GM19239 (cell line): ENCODE measurements around the gene MYLIP.
A peak's percentile ranks its signal among the peaks of the same experiment; 100 is the strongest.
"Not testable (repeated sequence)": the region's sequence is repeated elsewhere in the genome, so short reads cannot be mapped to it uniquely, and the experiment has no call there.

ENCODE experiments used
- DNase-seq: peaks from one replicate; pipeline ENCODE4 v3.0.0; 2011; ENCODE audit warnings: low spot score; ENCODE audit not compliant: insufficient read length
- FAIRE-seq: peaks from 2 replicates; lab custom pipeline; 2011; peaks lifted over from hg19 to GRCh38; lab: Jason Lieb, UNC

MYLIP gene

DNA sequence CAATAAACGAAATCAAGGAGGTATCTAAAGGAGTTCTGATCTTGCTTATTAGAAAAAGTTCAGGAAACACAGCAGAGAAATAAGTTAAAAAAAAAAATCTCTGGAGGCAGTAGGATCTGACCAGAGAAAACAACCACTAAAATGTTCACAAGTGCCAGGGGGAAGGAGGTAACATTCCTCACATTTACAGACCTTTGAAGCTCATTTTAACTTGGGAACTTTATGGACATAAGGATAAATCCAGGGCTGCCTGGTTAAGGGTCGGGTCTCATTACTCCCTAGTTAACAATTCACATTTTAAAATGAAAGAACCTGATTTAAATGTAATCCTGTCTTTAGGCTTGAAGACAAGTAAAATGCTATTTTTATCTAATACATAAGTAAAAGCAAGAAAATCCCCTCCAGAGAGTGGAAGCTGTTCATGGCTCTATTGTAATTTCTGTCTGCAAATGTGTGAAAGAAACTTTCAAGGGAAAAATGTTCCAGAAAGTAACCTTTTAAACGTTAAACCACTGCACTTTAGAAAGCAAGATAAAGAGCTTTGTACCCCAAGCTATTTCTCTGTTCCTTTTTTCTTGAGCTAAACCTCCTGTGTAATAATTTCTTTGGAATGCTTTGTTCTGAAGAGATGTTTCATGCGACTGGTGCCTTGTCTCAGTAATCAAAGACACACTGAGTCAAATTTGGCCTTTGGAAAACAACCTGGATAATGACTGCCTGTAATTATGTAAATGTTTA is 38.2 kb downstream of the MYLIP start:
- no peak for DNase-seq
- peak; percentile 81 for FAIRE-seq

DNA sequence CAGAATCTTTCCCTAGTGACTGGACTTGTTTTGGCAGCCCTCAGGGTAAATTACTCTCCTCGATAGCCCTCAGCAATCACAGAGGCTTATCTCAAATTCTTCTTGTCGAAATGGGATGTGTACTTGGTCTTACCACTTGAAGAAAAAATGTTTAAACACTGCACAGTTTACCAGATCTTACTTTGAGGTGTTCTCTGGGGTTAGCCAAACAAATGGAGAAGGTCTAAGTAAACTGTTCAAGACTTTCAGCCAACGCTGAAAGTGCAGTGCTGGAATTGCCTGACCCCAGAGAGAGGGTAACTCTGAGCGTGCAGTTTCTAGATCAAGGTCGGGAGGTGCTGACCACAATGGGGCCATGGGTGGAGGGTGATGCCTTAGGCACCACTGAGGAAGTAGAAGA is 39.2 kb downstream of the MYLIP start:
- DNase-seq (no peak), FAIRE-seq (peak; percentile 86)

DNA sequence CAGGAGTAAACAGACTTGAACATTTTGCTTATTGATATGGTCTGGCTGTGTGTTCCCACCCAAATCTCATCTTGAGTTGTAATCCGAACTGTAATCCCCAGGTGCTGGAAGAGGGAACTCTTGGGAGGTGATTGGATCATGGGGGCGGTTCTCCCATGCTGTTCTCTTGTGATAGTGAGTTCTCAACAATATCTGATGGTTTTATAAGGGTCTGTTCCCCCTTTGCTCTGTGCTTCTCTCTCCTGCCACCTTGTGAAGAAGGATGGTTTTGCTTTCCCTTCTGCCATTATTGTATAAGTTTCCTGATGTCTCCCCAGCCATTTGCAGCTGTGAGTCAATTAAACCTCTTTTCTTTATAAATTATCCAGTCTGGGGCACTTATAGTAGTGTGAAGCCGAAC is 40.0 kb downstream of the MYLIP start:
- no peak for DNase-seq
- FAIRE-seq, result peak; percentile 92

DNA sequence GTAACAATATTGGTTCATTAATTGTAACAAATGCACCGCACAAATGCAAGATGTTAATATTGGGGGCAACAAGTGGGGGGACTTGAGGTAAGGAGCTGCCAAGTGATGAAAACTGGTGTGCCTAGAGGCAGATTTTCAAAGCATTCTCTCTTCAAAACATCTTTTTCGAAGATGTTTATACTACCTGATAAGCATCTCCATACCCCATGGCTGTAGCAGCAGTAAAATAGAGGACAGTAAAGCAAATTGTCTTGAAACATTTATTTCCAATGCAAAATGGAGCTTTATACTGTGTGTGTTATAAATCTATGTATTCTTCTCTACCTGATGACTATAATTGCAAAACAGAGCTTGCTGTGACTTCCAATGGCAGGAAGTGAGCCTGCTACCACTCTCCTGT is 42.5 kb downstream of the MYLIP start:
- no peak for DNase-seq

DNA sequence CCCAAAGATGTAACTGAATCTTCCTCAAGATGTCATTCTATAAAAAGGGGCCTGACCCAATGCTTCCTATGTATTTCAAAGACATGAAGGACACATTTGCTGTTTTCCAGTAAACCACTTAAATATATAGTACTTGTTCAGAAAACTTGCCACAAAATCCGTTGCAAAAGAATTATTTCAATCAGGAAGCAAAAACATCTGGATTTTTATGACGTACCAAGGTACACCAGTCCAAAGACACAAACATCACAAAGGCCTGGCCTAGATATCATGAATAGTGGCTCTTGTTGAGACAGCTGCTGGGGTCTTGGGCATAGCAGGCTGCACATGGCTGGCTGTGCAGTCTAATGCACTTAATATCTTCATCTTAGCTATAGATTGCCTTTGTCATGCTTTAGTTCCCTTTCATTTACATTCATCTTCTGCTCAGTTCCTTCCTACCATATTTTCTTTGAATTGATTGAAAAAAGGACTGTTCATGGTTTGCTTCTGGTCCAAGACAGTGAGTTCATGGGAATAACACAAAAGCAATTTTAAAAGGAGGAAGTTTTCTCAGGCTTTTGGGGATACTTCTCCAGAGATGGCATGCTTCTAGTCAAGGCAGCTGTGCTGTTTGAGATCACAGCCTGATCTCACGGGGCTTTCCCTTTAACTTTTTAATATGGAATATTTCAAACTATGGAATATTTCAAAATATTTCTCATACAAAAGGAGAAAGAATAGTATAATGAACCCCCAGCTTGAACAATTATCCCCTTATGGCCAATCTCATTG is 44.5 kb downstream of the MYLIP start:
- no peak for DNase-seq
- no peak for FAIRE-seq

More for the DNA sequence above, 42.5 kb downstream of the MYLIP start:
- FAIRE-seq, result no peak

DNA sequence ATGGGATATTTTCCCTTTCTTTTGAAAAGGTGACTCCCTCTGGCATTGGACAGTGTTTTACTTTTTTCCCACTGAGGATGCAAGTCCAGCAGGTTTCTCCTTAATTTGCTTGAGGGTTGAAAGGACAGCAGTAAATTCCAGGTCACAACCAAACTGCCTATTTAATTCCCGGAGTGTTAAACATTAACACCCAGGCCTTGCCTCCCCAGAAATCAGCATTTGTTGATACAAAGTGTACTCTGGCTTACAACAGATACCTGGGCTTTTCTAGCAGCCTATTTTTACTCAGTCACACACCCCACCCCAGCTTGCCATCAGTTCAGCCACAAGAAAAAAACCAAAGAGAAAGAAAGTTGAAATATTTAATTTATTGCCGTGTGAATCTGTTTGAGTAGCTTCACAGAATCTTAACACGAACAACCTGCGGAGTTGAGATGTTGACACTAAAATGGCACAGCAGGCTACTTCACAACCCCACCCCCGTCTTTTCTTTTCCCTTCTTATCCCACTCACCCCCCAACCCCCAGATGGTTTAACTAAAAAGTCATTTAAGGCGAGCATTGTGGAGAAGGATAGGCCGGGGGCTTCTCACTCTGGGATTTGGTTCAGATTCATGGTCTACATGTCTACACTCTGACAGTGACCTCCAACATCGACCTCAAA is 45.7 kb downstream of the MYLIP start:
- FAIRE-seq, result no peak
- DNase-seq, result no peak

DNA sequence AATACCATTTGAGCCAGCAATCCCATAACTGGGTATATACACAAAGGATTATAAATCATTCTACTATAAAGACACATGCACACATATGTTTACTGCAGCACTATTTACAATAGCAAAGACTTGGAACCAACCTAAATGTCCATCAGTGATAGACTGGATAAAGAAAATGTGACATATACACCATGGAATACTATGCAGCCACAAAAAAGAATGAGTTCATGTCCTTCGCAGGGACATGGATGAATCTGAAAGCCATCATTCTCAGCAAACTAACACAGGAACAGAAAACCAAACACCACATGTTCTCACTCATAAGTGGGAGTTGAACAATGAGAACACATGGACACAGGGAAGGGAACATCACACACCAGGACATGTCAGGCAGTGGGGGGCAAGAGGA is 47.7 kb downstream of the MYLIP start:
- FAIRE-seq, DNase-seq: not testable (repeated sequence)

DNA sequence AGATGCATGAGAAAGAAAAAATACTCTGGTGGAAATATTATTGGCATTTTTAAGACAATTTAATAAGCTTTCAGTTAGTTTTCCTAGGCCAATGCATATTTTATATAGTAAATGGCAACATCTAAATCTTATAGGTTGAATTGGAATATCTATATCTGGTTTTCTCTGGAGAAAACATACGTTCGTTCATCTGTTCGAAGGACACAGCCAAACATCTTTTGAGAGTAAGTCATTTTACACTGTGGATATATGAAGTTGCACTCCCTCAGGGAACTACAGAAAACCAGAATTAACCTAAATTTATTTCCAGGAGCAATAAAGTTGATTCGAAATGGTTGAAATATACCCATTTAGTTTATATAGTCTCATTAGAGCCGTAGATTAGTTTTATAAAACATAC is 49.0 kb downstream of the MYLIP start:
- FAIRE-seq, result no peak
- no peak for DNase-seq

DNA sequence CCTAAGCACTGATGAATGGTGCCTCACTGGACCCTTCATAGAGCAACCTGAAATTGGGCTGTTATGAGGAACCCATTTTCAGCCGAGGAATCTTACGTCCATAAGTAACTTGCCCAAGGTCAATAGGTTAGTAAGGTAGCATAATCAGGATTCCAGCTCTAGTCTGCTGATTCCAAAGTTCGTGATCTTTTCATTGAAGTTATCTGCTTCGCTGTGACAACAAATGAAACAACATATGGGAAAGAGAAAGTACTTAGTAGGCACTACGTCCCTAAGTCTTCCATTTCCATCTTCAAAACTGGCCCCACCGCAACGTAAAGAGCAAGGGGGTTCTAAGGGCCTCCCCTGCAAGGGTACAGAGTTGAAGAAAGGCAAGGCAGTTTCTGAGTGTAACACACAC is 49.5 kb downstream of the MYLIP start:
- no peak for DNase-seq

DNA sequence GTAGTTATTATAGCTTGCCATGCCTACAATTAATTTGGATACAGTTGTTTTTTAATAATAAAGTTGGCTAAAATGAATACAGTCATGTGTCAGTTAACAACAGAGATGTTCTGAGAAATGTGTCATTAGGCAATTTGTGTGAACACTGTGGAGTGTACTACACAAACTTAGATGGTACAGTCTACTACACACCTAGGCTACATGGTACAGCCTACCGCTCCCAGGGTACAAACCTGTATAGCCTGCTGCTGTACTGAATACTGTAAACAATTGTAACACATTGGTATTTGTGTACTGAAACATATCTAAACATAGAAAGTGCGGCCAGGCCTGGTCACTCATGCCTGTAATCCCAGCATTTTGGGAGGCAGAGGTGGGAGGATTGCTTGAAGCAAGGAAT is 50.2 kb downstream of the MYLIP start:
- DNase-seq (no peak), FAIRE-seq (no peak)

More for the DNA sequence above, 49.5 kb downstream of the MYLIP start:
- FAIRE-seq, result no peak

DNA sequence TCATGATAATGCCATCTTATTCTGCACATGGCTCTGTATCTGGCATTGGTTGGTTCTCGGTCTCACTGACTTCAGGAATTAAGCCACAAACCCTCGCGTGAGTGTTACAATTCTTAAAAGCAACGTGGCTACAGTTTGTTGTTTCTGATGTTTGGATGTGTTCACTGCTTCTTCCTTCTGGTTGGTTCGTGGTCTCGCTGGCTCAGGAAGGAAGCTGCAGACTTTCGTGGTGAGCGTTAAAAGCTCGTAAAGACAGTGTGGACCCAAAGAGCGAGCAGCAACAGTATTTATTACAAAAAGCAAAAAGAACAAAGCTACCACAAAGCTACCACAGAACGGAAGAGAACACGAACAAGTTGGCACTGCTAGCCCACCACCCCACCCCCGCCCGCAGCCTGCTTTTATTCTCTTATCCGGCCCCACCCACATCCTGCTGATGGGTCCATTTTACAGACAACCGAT is 51.1 kb downstream of the MYLIP start:
- FAIRE-seq (no peak), DNase-seq (no peak)

DNA sequence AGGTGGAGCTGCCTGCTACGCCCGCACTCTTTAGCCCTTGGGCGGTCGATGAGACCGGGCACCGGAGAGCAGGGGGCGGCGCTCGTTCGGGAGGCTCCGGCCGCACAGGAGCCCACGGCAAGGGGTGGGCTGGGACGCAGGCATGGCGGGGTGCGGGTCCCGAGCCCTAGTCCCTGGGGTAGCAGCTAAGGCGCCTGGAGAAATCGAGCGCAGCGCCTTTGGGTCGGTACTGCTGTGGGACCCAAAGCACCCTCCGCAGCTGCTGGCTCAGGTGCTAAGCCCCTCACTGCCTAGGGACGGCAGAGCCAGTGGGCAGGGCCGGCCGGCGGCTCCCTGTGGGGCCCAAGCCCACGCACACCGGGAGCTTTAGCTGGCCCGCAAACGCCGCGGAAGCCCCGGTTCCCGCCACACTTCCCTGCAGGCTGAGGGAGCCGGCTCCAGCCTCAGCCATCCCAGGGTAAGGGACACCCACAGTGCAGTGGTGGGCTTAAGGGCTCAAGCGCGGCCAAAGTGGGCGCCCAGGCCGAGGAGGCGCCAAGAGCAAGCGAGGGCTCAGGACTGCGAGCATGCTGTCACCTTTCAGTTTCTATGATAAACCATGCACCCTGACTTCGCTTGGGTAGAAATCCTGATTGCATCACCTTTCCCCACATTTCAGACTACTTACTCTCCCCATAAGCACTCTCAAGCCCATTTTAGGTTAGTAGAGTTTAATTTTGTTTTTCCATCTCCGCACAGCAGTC is 52.0 kb downstream of the MYLIP start:
- no peak for DNase-seq
- FAIRE-seq, result no peak

DNA sequence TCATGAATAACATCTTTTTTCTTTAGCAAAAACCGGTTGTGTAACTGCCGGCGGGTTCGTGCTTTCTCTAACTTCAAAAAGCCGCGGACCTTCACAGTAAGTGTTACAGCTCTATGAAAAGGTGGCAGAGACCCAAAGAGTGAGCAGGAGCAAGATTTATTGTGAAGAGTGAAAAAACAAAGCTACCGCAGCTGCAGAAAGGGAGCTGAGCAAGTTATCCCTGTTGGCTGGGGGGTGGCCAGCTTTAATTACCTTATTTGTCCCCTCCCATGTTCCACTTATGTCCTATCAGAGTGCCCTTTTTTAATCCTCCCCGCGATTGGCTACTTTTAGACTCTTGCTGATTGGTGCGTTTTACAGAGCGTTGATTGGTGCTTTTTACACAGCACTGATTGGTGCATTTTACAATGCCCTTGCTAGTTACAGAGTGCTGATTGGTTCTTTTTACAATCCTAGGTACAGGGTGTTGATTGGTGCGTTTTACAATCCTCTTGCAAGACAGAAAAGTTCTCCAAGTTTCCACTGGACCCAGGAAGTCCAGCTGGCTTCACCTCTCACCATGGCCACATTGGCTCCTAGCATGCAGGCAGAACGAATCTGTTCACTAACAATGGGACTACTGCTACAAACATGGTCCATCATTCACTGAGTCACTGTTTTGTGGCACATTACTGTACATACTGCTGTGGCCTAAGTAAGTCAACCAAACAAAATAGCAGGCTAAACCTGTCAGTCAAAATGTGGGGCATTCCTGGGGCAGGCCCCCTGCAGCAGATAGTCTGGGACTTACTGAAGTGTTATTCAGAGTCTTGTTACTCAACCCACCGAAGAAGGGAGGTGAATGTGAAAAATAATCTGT is 52.8 kb downstream of the MYLIP start:
- FAIRE-seq, result no peak

DNA sequence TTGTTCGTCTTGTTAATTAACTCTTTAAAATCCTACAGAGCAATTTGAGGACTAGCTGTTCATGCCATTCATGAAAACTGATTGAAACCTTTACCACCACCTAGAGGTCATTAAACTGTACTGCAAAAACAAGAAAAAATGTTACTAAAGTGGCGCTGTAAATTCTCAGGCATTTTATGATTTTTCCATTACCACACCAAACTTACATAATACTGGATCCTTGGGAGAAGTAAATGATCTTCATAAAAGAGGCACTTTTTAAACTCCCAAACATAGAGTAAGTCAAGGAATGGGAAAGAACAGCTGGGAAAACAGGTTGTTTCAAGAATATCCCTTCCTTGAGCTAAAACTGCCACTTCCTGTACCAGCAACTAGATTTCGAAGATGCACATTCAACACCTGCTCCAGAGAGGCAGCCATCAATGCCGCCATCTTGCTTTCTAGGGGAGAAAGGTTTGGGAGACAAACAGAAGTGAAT is 54.3 kb downstream of the MYLIP start:
- DNase-seq, result no peak
- FAIRE-seq, result peak; percentile 93

More for the DNA sequence above, 52.8 kb downstream of the MYLIP start:
- no peak for DNase-seq

DNA sequence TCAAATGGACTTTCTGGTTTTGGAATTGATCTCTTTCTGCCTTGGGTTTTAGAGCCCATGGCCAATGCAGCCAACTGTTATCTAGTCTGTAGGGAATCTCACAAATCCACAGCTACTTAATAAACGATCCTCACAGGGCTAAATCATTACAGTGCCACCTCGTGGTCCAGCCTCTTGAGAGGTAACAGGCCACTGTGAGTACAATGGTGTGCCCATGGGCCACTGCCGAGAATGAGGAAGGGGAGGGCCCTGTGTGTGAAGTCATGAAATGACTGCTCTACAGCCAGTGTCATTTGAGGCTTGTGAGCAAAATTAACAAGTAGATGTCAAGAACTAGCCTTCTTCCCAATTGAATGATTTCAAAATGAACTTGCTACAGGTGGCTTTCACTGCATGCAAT is 55.2 kb downstream of the MYLIP start:
- FAIRE-seq (peak; percentile 4), DNase-seq (no peak)

DNA sequence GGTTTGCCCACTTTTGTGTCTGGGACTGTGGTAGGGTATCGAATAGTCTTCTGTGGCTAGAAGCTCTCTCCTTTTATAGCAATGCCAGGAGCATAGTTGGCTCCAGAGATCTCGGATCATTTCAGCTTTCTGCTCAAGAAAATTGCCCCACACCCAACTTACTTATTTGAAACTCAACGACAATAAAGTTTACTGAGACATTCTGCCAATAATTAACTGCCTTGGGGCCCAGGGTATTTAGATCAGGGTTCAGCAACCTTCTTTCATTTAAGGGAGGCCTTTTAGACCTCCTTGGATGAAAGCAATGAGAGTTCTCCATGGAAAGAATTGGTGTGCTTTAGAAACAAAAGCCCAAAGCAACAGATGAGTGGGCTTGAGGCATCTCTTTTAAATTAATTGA is 55.7 kb downstream of the MYLIP start:
- FAIRE-seq (no peak), DNase-seq (no peak)

DNA sequence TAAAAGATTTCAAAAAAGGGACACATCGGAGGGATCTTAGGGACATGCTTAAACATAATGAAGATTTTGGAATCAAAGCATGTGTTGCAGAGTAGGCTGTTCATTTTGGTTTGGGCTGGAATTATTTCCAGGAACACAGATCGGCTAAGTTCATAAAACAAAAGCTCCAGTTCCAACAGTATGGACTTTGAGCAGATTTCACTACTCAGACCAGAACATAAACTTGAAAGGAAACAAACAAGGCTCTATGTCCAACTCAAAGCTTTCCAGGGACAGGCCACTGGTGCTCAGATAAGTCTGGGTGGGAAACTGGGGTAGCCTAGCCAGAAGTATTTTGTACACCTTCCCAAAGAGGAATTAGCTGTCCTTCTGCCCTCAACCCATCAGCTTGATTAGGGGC is 58.3 kb downstream of the MYLIP start:
- DNase-seq (no peak), FAIRE-seq (no peak)

DNA sequence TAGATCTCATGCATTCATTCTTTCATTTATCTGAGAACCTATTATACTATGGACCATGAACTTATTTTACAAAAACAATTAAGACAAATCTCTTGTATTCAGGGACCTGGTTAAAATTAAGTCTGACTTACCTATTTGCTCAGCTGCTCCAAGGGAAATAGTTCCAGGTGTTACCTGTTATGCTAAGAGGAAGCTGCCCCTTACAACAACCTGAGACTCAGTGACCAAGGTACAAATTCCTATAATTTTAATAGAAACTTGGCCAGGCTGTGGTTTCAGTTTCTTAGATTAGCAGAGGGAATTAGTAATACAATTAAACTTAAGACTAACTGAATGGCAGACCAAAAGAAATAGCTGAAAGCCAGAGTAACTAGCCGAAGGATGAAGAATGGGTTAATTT is 61.3 kb downstream of the MYLIP start:
- no peak for FAIRE-seq

DNA sequence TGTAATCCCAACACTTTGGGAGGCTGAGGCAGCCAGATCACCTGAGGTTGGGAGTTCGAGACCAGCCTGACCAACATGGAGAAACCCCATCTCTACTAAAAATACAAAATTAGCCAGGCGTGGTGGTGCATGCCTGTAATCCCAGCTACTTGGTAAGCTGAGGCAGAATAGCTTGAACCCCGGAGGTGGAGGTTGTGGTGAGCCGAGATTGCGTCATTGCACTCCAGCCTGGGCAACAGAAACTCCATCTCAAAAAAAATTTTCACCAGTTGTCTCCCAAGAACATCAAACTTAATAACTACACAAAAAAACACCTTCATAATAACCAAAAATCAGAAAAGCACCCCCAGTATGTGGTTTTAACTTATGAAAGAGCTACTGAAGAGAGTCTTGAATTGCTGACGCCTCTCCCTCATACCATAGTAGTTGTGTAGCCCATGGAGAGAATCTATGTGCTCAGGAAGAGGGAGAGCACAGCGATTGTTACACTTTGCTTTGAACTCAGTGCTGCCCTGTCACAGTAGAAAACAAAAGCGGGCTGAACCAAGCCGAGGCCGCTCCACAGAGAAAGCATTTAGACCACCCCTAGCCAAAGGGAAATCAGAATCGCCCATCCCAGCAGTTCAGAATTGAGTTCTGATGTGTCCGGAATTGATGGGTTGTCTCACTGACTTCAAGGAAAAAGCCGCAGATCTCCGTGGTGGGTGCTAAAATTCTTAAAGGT is 67.5 kb downstream of the MYLIP start:
- DNase-seq (no peak), FAIRE-seq (no peak)

More for the DNA sequence above, 61.3 kb downstream of the MYLIP start:
- DNase-seq, result no peak
